IMR-90 (cell line): ENCODE results near the gene GUCY2D. TPM values are rescaled to one million over a fixed set of nuclear protein-coding genes. Genes with fewer than 3 reads are reported as not detected.

ENCODE experiments used
- ATAC-seq: fragments of 200-7000 bp; cut with Tn5 transposase; 2 replicates; pipeline ENCODE4 v1.9.1; 2020; ENCODE audit warnings: low read depth, mild to moderate bottlenecking, moderate library complexity
- BruUV-seq: library from RNA; stranded (reverse); fragments of 400-500 nt; replicated peaks from 2 replicates; lab custom pipeline; 2021; lab: Mats Ljungman, UMichigan
- CTCF ChIA-PET: fragments of 300-600 bp; formaldehyde crosslinking; extraction: SDS; loops from one replicate; lab custom pipeline; 2021; ENCODE audit warnings: antibody characterized with exemption; lab: Yijun Ruan, JAX
- POLR2A ChIA-PET: fragments of 300-600 bp; sonication (Branson Sonifier 250); formaldehyde crosslinking; loops from one replicate; lab custom pipeline; 2022; ENCODE audit warnings: antibody characterized with exemption; ENCODE audit not compliant: unreplicated experiment; lab: Charles Lee
- DNase-seq: peaks from one replicate; pipeline ENCODE4 v3.0.0; 2013
- H2AFZ ChIP-seq: replicated peaks from 2 replicates; pipeline ENCODE3; 2013; ENCODE audit warnings: low read length, mild to moderate bottlenecking; ENCODE audit not compliant: poor library complexity
- H2AK5ac ChIP-seq: 2 replicates; pipeline ENCODE4 v1.6.1; 2013; ENCODE audit warnings: low read depth, low read length, inconsistent platforms
- H2AK9ac ChIP-seq: replicated peaks from 2 replicates; pipeline ENCODE3; 2013; ENCODE audit warnings: mild to moderate bottlenecking, low read depth, low read length, moderate library complexity; ENCODE audit not compliant: poor library complexity
- H2BK120ac ChIP-seq: 2 replicates; pipeline ENCODE4 v1.6.1; 2013; ENCODE audit warnings: low read depth, low read length, inconsistent platforms
- H2BK15ac ChIP-seq: 3 replicates; pipeline ENCODE4 v1.6.1; 2013; ENCODE audit warnings: low read depth, low read length, inconsistent platforms
- H2BK20ac ChIP-seq: 2 replicates; pipeline ENCODE4 v1.6.1; 2013; ENCODE audit warnings: low read depth, mild to moderate bottlenecking, inconsistent platforms, low read length, moderate library complexity
- H2BK5ac ChIP-seq: 2 replicates; pipeline ENCODE4 v1.6.1; 2013; ENCODE audit warnings: mild to moderate bottlenecking, low read depth, low read length, inconsistent platforms; ENCODE audit not compliant: poor library complexity, severe bottlenecking
- H3K14ac ChIP-seq: replicated peaks from 2 replicates; pipeline ENCODE4 v1.6.1; 2013; ENCODE audit warnings: low read depth, low read length, inconsistent platforms
- H3K18ac ChIP-seq: 2 replicates; pipeline ENCODE4 v1.6.1; 2013; ENCODE audit warnings: low read depth, low read length, control low read depth
- H3K23ac ChIP-seq: 2 replicates; pipeline ENCODE4 v1.6.1; 2013; ENCODE audit warnings: low read depth, low read length, inconsistent platforms
- H3K27ac ChIP-seq: 2 replicates; pipeline ENCODE4 v1.5.1; 2013; ENCODE audit warnings: mild to moderate bottlenecking, control low read depth, low read length; ENCODE audit not compliant: insufficient read depth
- H3K27me3 ChIP-seq: 2 replicates; pipeline ENCODE4 v1.6.1; 2013; ENCODE audit warnings: low read length; ENCODE audit not compliant: control insufficient read depth, insufficient read depth
- H3K36me3 ChIP-seq: 2 replicates; pipeline ENCODE4 v1.6.1; 2013; ENCODE audit warnings: low read length, mixed read lengths; ENCODE audit not compliant: control insufficient read depth, insufficient read depth
- H3K4ac ChIP-seq: 2 replicates; pipeline ENCODE4 v1.6.1; 2013; ENCODE audit warnings: low read depth, low read length, inconsistent platforms
- H3K4me1 ChIP-seq: 2 replicates; pipeline ENCODE4 v1.6.1; 2013; ENCODE audit warnings: low read length, mixed read lengths; ENCODE audit not compliant: control insufficient read depth, insufficient read depth
- H3K4me2 ChIP-seq: 2 replicates; pipeline ENCODE4 v1.6.1; 2013; ENCODE audit warnings: low read depth, mild to moderate bottlenecking, control low read depth, low read length, moderate library complexity
- H3K4me3 ChIP-seq: 2 replicates; pipeline ENCODE4 v1.5.1; 2013; ENCODE audit warnings: low read depth, mild to moderate bottlenecking, control low read depth, low read length, moderate library complexity; ENCODE audit not compliant: insufficient read depth
- H3K56ac ChIP-seq: 2 replicates; pipeline ENCODE4 v1.6.1; 2013; ENCODE audit warnings: low read length, inconsistent platforms; ENCODE audit not compliant: insufficient read depth; ENCODE audit errors: extremely low read depth
- H3K79me1 ChIP-seq, 2 experiments: 2 replicates each; pipeline ENCODE4 v1.6.1; 2013; ENCODE audit warnings: low read length in 2 of 2, inconsistent platforms in 1 of 2, low read depth in 1 of 2
- H3K9ac ChIP-seq: 2 replicates; pipeline ENCODE4 v1.6.1; 2013; ENCODE audit warnings: low read depth, low read length, control low read depth
- H3K9me1 ChIP-seq: 2 replicates; pipeline ENCODE4 v1.6.1; 2013; ENCODE audit warnings: low read length, inconsistent platforms; ENCODE audit not compliant: insufficient read depth
- H3K9me3 ChIP-seq: 2 replicates; pipeline ENCODE4 v1.6.1; 2013; ENCODE audit warnings: low read length; ENCODE audit not compliant: control insufficient read depth, insufficient read depth
- H4K20me1 ChIP-seq: 2 replicates; pipeline ENCODE4 v1.6.1; 2013; ENCODE audit warnings: low read length, inconsistent platforms; ENCODE audit not compliant: insufficient read depth
- H4K5ac ChIP-seq: 2 replicates; pipeline ENCODE4 v1.6.1; 2013; ENCODE audit warnings: mild to moderate bottlenecking, low read depth, low read length, control low read depth
- H4K8ac ChIP-seq, 2 experiments: 2 replicates each; pipeline ENCODE4 v1.6.1; 2013; ENCODE audit warnings: low read depth in 2 of 2, low read length in 2 of 2, control low read depth in 1 of 2, inconsistent platforms in 1 of 2
- H4K91ac ChIP-seq: 2 replicates; pipeline ENCODE4 v1.6.1; 2013; ENCODE audit warnings: low read depth, low read length, inconsistent platforms; ENCODE audit not compliant: insufficient read depth
- BHLHE40 ChIP-seq: fragments of 150-350 bp; IDR thresholded peaks from 2 replicates; pipeline ENCODE4 v1.6.1; 2016; ENCODE audit warnings: mild to moderate bottlenecking, low read depth, low read length
- MAZ ChIP-seq: IDR thresholded peaks from 2 replicates; pipeline ENCODE4 v1.6.1; 2012; ENCODE audit warnings: low read depth, mild to moderate bottlenecking, low read length, improper control_type of control experiment, moderate library complexity, borderline replicate concordance
- MXI1 ChIP-seq: IDR thresholded peaks from 2 replicates; pipeline ENCODE4 v1.6.1; 2012; ENCODE audit warnings: low read depth, mild to moderate bottlenecking, low read length, moderate library complexity, borderline replicate concordance
- POLR2A ChIP-seq: IDR thresholded peaks from 2 replicates; pipeline ENCODE4 v1.6.1; 2012; ENCODE audit warnings: mild to moderate bottlenecking, low read depth, low read length
- RAD21 ChIP-seq: IDR thresholded peaks from 2 replicates; pipeline ENCODE4 v1.6.1; 2012; ENCODE audit warnings: low read length, improper control_type of control experiment
- RCOR1 ChIP-seq: IDR thresholded peaks from 2 replicates; pipeline ENCODE4 v1.6.1; 2012; ENCODE audit warnings: mild to moderate bottlenecking, low read length, improper control_type of control experiment; ENCODE audit not compliant: insufficient replicate concordance
- RFX5 ChIP-seq: IDR thresholded peaks from 2 replicates; pipeline ENCODE4 v1.8.0; 2012; ENCODE audit warnings: low read depth, mild to moderate bottlenecking, low read length, moderate library complexity
- WGBS, 2 experiments: methylation state at CpG; one replicate each; pipeline versions ENCODE4 v1.1.5 to v1.1.7; 2013; ENCODE audit warnings: missing lambda C conversion rate in 2 of 2; ENCODE audit not compliant: insufficient read length in 1 of 2; ENCODE audit errors: extremely low coverage in 2 of 2; 5-methylcytosine and 5-hydroxymethylcytosine counted together
- dilution Hi-C: fragments of 300-500 bp; cut with HindIII; formaldehyde crosslinking; loops from one replicate; pipeline ENCODE4 v1.14.3; 2018; ENCODE audit warnings: low sequenced_read_pairs; ENCODE audit not compliant: unreplicated experiment
- in situ Hi-C: fragments of 300-500 bp; cut with MboI; formaldehyde crosslinking; loops from 3 replicates; pipeline ENCODE4 v1.14.3; 2019; ENCODE audit warnings: low sequenced_read_pairs, inconsistent platforms, mixed read lengths
- intact Hi-C: fragments of 100-400 bp; cut with micrococcal nuclease; formaldehyde crosslinking; loops from 2 replicates; pipeline ENCODE4 v1.10.0; 2022
- polyA plus RNA-seq, 3 experiments: library from polyadenylated mRNA; depleted of rRNA; stranded (reverse); fragments of >200 nt; gene quantifications; 2 replicates each; pipeline ENCODE4 v1.2.3, GENCODE V29; 2012; ENCODE audit warnings: low replicate concordance in 1 of 3
- total RNA-seq: library from RNA; depleted of rRNA; stranded (reverse); fragments of >200 nt; gene quantifications from 2 replicates; pipeline ENCODE4 v1.2.3, GENCODE V29; 2012
- TF ChIP-seq, protein P1 (sequence below): conservative IDR thresholded peaks from 2 replicates; pipeline ENCODE4 v1.5.1; 2012; ENCODE audit warnings: mild to moderate bottlenecking, low read depth, low read length, improper control_type of control experiment
- TF ChIP-seq, protein P2 (sequence below): fragments of 150-350 bp; IDR thresholded peaks from 2 replicates; pipeline ENCODE4 v1.6.1; 2017; ENCODE audit warnings: mild to moderate bottlenecking, antibody characterized with exemption, low read length, low read depth

The GUCY2D gene
- total and polyA plus RNA-seq, 2 of the 4 experiments (the other 2 are of a cell fraction), result 0.03 TPM; not detected in 1

DNA sequence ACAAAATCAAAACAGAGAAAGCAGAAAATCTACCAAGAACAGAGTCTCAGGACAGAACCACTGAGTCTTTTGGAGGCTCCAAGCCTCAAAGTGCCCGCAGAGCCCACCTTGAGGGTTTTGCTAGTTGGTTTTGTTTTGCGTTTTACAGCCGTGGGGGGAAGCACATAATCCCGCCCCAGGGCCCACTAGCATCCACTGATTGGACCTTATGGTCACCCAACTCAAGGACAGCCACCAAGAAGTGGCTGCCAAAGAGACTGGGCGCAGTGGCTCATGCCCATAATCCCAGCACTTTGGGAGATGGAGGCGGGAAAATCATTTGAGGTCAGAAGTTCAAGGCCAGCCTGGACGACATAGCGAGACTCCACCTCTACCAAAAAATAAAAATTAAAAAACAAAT lies 46.3 kb downstream of the GUCY2D start:
- H3K56ac ChIP-seq, result no peak overlapping the region
- in situ Hi-C loops (loop anchor here (10.0 kb wide), 1 partner anchor 134 kb away; the partner anchor contains the start of gene RNF227), intact Hi-C loops (no loop called here), dilution Hi-C loops (no loop called here)
- no peaks in the 10 kb centered on the region for H3K9me3 ChIP-seq
- H4K8ac ChIP-seq, result no peak overlapping the region
- H3K27ac ChIP-seq, result no peak overlapping the region
- no peak for TF ChIP-seq BHLHE40
- TF ChIP-seq POLR2A, result no peak
- TF ChIP-seq, protein P1, sequence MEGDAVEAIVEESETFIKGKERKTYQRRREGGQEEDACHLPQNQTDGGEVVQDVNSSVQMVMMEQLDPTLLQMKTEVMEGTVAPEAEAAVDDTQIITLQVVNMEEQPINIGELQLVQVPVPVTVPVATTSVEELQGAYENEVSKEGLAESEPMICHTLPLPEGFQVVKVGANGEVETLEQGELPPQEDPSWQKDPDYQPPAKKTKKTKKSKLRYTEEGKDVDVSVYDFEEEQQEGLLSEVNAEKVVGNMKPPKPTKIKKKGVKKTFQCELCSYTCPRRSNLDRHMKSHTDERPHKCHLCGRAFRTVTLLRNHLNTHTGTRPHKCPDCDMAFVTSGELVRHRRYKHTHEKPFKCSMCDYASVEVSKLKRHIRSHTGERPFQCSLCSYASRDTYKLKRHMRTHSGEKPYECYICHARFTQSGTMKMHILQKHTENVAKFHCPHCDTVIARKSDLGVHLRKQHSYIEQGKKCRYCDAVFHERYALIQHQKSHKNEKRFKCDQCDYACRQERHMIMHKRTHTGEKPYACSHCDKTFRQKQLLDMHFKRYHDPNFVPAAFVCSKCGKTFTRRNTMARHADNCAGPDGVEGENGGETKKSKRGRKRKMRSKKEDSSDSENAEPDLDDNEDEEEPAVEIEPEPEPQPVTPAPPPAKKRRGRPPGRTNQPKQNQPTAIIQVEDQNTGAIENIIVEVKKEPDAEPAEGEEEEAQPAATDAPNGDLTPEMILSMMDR, result no peak
- no peak for TF ChIP-seq RCOR1
- no peak for TF ChIP-seq RFX5
- TF ChIP-seq MAZ, result no peak
- TF ChIP-seq RAD21, result no peak
- TF ChIP-seq MXI1, result no peak
- TF ChIP-seq, protein P2, sequence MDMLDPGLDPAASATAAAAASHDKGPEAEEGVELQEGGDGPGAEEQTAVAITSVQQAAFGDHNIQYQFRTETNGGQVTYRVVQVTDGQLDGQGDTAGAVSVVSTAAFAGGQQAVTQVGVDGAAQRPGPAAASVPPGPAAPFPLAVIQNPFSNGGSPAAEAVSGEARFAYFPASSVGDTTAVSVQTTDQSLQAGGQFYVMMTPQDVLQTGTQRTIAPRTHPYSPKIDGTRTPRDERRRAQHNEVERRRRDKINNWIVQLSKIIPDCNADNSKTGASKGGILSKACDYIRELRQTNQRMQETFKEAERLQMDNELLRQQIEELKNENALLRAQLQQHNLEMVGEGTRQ, result no peak
- H2BK120ac ChIP-seq, result no peak overlapping the region
- H3K27me3 ChIP-seq, result peaks cover 69% of the 10 kb centered on the region
- no peaks in the 10 kb centered on the region for H3K9me1 ChIP-seq
- H3K79me1 ChIP-seq, result no peaks in the 10 kb centered on the region
- ChIA-PET POLR2A (no interaction called here), CTCF (interaction anchor here (0.7 kb wide), 1 partner anchor 208 kb away, joined by 4 read pairs; no protein-coding TSS in a partner anchor)
- DNase-seq (no peak), ATAC-seq (no peak)
- no peak overlapping the region for H2BK15ac ChIP-seq
- H4K5ac ChIP-seq, result no peak overlapping the region
- no peak overlapping the region for H3K14ac ChIP-seq
- H4K20me1 ChIP-seq, result no peaks in the 10 kb centered on the region
- no peak overlapping the region for H3K4ac ChIP-seq
- BruUV-seq, result no TSS peak
- no CpG with 5 or more reads among the region's 8 CpGs for WGBS, 2 experiments
- no peak overlapping the region for H4K91ac ChIP-seq
- no peak overlapping the region for H2BK20ac ChIP-seq
- H3K4me3 ChIP-seq, result no peak overlapping the region
- H3K18ac ChIP-seq, result no peak overlapping the region
- no peaks in the 10 kb centered on the region for H3K36me3 ChIP-seq
- no peak overlapping the region for H3K4me2 ChIP-seq
- H2AK9ac ChIP-seq, result no peak overlapping the region
- H2AFZ ChIP-seq, result no peak overlapping the region
- no peaks in the 10 kb centered on the region for H3K4me1 ChIP-seq
- no peak overlapping the region for H2AK5ac ChIP-seq
- H3K23ac ChIP-seq, result no peak overlapping the region
- no peak overlapping the region for H2BK5ac ChIP-seq
- no peak overlapping the region for H3K9ac ChIP-seq
